Frontal cortex (tissue), 4 donors: ENCODE measurements around the gene NUDCD2. TPM values are rescaled to one million over a fixed set of nuclear protein-coding genes. Genes with fewer than 3 reads are reported as not detected.
A peak's percentile ranks its signal among the peaks of the same experiment; 100 is the strongest.

Experiments
- DNase-seq, 2 donors: peaks; one replicate each; pipeline ENCODE4 v3.0.0; 2012; ENCODE audit warnings: low spot score in 2 of 2
- FAIRE-seq: peaks from 2 replicates; lab custom pipeline; 2012; peaks lifted over from hg19 to GRCh38; lab: Jason Lieb, UNC
- total RNA-seq: library from RNA; depleted of rRNA; stranded (reverse); fragments of >200 nt; gene quantifications from one replicate; pipeline ENCODE4 v1.2.3, GENCODE V29; 2014
- donor health status: control.
- donor health status: control.
- donor health status: control.

The NUDCD2 gene
- 17.5 TPM for total RNA-seq

GRCh38 chr5:163459819-163460561 is at the start of gene NUDCD2:
Gene NUDCD2, minus strand, starts transcription at chr5:163460102. Its CDS starts 52 bp downstream, at chr5:163460050.
- no peak for FAIRE-seq
- DNase-seq: peak; percentile 77 to 81

GRCh38 chr5:163509291-163509951 is 49.5 kb upstream of the NUDCD2 start:
- DNase-seq (no peak), FAIRE-seq (no peak)

- FAIRE-seq: no peak
- no peak for DNase-seq
Observed at GRCh38 chr5:163508753-163509152, 48.9 kb upstream of the NUDCD2 start.

GRCh38 chr5:163506726-163507125 is 46.8 kb upstream of the NUDCD2 start:
- FAIRE-seq: no peak
- DNase-seq: no peak

- DNase-seq (no peak), FAIRE-seq (no peak)
Observed at GRCh38 chr5:163506095-163506457, 46.2 kb upstream of the NUDCD2 start.

GRCh38 chr5:163505368-163506094 is 45.6 kb upstream of the NUDCD2 start, which contains the start of gene MAT2B:
Gene MAT2B, plus strand, starts transcription at chr5:163505619. Its CDS starts 68 bp downstream, at chr5:163505687.
- FAIRE-seq: no peak

GRCh38 chr5:163505049-163505367 is 45.1 kb upstream of the NUDCD2 start:
- FAIRE-seq (no peak), DNase-seq (no peak)

More at GRCh38 chr5:163505368-163506094, 45.6 kb upstream of the NUDCD2 start, which contains the start of gene MAT2B:
- DNase-seq: peak; percentile 88

- DNase-seq (peak in 1 of 2 donors; percentile 26), FAIRE-seq (no peak)
Observed at GRCh38 chr5:163504079-163504931, 44.4 kb upstream of the NUDCD2 start.

GRCh38 chr5:163503106-163504078 is 43.5 kb upstream of the NUDCD2 start:
- DNase-seq (peak in 1 of 2 donors; percentile 36), FAIRE-seq (no peak)

GRCh38 chr5:163502521-163502920 is 42.6 kb upstream of the NUDCD2 start:
- DNase-seq (no peak), FAIRE-seq (no peak)

- DNase-seq (no peak), FAIRE-seq (no peak)
Observed at GRCh38 chr5:163498886-163499285, 39.0 kb upstream of the NUDCD2 start.

GRCh38 chr5:163497315-163497714 is 37.4 kb upstream of the NUDCD2 start:
- no peak for DNase-seq
- no peak for FAIRE-seq

GRCh38 chr5:163496286-163496685 is 36.4 kb upstream of the NUDCD2 start:
- DNase-seq: no peak
- no peak for FAIRE-seq

- no peak for DNase-seq
- FAIRE-seq: no peak
Observed at GRCh38 chr5:163489745-163490075, 29.8 kb upstream of the NUDCD2 start.

- FAIRE-seq: no peak
- DNase-seq: no peak
Observed at GRCh38 chr5:163489055-163489744, 29.3 kb upstream of the NUDCD2 start.

GRCh38 chr5:163478982-163479271 is 19.0 kb upstream of the NUDCD2 start:
- DNase-seq (no peak), FAIRE-seq (no peak)

- no peak for DNase-seq
- no peak for FAIRE-seq
Observed at GRCh38 chr5:163478126-163478981, 18.5 kb upstream of the NUDCD2 start.

- no peak for DNase-seq
- no peak for FAIRE-seq
Observed at GRCh38 chr5:163475411-163475810, 15.5 kb upstream of the NUDCD2 start.
